ENCODE results near the gene KRI1. TPM values are rescaled to one million over a fixed set of nuclear protein-coding genes. Genes with fewer than 3 reads are reported as not detected.

The KRI1 gene
- total RNA-seq, 1 donor: 5.4 TPM

- no peak overlapping the region for H3K4me3 ChIP-seq (ENCODE audit: insufficient read depth, low read length)
- H3K4me1 ChIP-seq (ENCODE audit: insufficient read depth, low read length): peaks cover 15% of the 10 kb centered on the region
- H4K20me1 ChIP-seq (ENCODE audit: insufficient read depth, low read length): no peaks in the 10 kb centered on the region
- no peak for TF ChIP-seq CTCF (IDR thresholded peaks at IDR 0.05; ENCODE audit: extremely low read depth, low read depth, low read length)
- H3K27ac ChIP-seq (ENCODE audit: low read depth, low read length): no peak overlapping the region
- H3K36me3 ChIP-seq (ENCODE audit: insufficient read depth, low read length): no peaks in the 10 kb centered on the region
- no peaks in the 10 kb centered on the region for H3K9me3 ChIP-seq (ENCODE audit: low read depth, low read length)
- H3K4me2 ChIP-seq (ENCODE audit: insufficient read depth, low read length): no peak overlapping the region
- DNase-seq (ENCODE audit: insufficient read length, low spot score, missing footprints): no peak
- H3K27me3 ChIP-seq (ENCODE audit: insufficient read depth, low read length): peaks cover 22% of the 10 kb centered on the region
- no peak overlapping the region for H2AFZ ChIP-seq (ENCODE audit: low read length)
- no peaks in the 10 kb centered on the region for H3K79me2 ChIP-seq (ENCODE audit: insufficient read depth, low read length)
Observed at GRCh38 chr19:10513223-10513622, 52.6 kb downstream of the KRI1 start.

- no peaks in the 10 kb centered on the region for H3K9me3 ChIP-seq (ENCODE audit: low read depth, low read length)
- no peaks in the 10 kb centered on the region for H3K36me3 ChIP-seq (ENCODE audit: insufficient read depth, low read length)
- no peak overlapping the region for H2AFZ ChIP-seq (ENCODE audit: low read length)
- no peaks in the 10 kb centered on the region for H4K20me1 ChIP-seq (ENCODE audit: insufficient read depth, low read length)
- no peak overlapping the region for H3K27ac ChIP-seq (ENCODE audit: low read depth, low read length)
- TF ChIP-seq CTCF (IDR thresholded peaks at IDR 0.05; ENCODE audit: extremely low read depth, low read depth, low read length): peak; percentile 61
- DNase-seq (ENCODE audit: insufficient read length, low spot score, missing footprints): peak; percentile 91
- no peak overlapping the region for H3K4me2 ChIP-seq (ENCODE audit: insufficient read depth, low read length)
- no peaks in the 10 kb centered on the region for H3K79me2 ChIP-seq (ENCODE audit: insufficient read depth, low read length)
- H3K4me1 ChIP-seq (ENCODE audit: insufficient read depth, low read length): no peaks in the 10 kb centered on the region
- no peak overlapping the region for H3K4me3 ChIP-seq (ENCODE audit: insufficient read depth, low read length)
- peaks cover 19% of the 10 kb centered on the region for H3K27me3 ChIP-seq (ENCODE audit: insufficient read depth, low read length)
Observed at GRCh38 chr19:10510301-10510802, 55.5 kb downstream of the KRI1 start.

GRCh38 chr19:10508707-10509106, 57.1 kb downstream of the KRI1 start:
- Histone ChIP-seq H3K4me2 (ENCODE audit: insufficient read depth, low read length) (no peak overlapping the region), H3K9me3 (ENCODE audit: low read depth, low read length) (no peaks in the 10 kb centered on the region), H4K20me1 (ENCODE audit: insufficient read depth, low read length) (no peaks in the 10 kb centered on the region), H3K79me2 (ENCODE audit: insufficient read depth, low read length) (no peaks in the 10 kb centered on the region), H3K4me1 (ENCODE audit: insufficient read depth, low read length) (no peaks in the 10 kb centered on the region), H3K4me3 (ENCODE audit: insufficient read depth, low read length) (no peak overlapping the region), H3K27ac (ENCODE audit: low read depth, low read length) (no peak overlapping the region), H3K36me3 (ENCODE audit: insufficient read depth, low read length) (no peaks in the 10 kb centered on the region), H2AFZ (ENCODE audit: low read length) (no peak overlapping the region), H3K27me3 (ENCODE audit: insufficient read depth, low read length) (peaks cover 9% of the 10 kb centered on the region)
- TF ChIP-seq CTCF (IDR thresholded peaks at IDR 0.05; ENCODE audit: extremely low read depth, low read depth, low read length): no peak
- DNase-seq (ENCODE audit: insufficient read length, low spot score, missing footprints): peak; percentile 8

GRCh38 chr19:10508036-10508435, 57.8 kb downstream of the KRI1 start:
- TF ChIP-seq CTCF (IDR thresholded peaks at IDR 0.05; ENCODE audit: extremely low read depth, low read depth, low read length): no peak
- Histone ChIP-seq H3K4me3 (ENCODE audit: insufficient read depth, low read length) (no peak overlapping the region), H3K4me1 (ENCODE audit: insufficient read depth, low read length) (no peaks in the 10 kb centered on the region), H3K79me2 (ENCODE audit: insufficient read depth, low read length) (no peaks in the 10 kb centered on the region), H3K4me2 (ENCODE audit: insufficient read depth, low read length) (no peak overlapping the region), H3K27me3 (ENCODE audit: insufficient read depth, low read length) (peaks cover 3% of the 10 kb centered on the region), H3K27ac (ENCODE audit: low read depth, low read length) (no peak overlapping the region), H3K9me3 (ENCODE audit: low read depth, low read length) (no peaks in the 10 kb centered on the region), H4K20me1 (ENCODE audit: insufficient read depth, low read length) (no peaks in the 10 kb centered on the region), H2AFZ (ENCODE audit: low read length) (no peak overlapping the region), H3K36me3 (ENCODE audit: insufficient read depth, low read length) (no peaks in the 10 kb centered on the region)
- no peak for DNase-seq (ENCODE audit: insufficient read length, low spot score, missing footprints)

Measured in osteoblast (primary cell).